Endometrial microvascular endothelial cells (primary cell): Measurements from ENCODE around the gene ORAI1. TPM values are rescaled to one million over a fixed set of nuclear protein-coding genes. Genes with fewer than 3 reads are reported as not detected.
"Not testable (repeated sequence)": the region's sequence is repeated elsewhere in the genome, so short reads cannot be mapped to it uniquely, and the experiment has no call there.

Experiments used
- in situ Hi-C: cut with HindIII; loops from 2 replicates; pipeline ENCODE4 v1.10.0; 2017; ENCODE audit warnings: low sequenced_read_pairs, low pct_unique_long_range_greater_than_20kb; ENCODE audit errors: inconsistent ontology term
- total RNA-seq: library from RNA; depleted of rRNA; stranded (reverse); fragments of >200 nt; gene quantifications from one replicate; pipeline ENCODE4 v1.2.3, GENCODE V29; 2015; ENCODE audit errors: inconsistent ontology term

ORAI1 gene
- total RNA-seq, 1 donor from 2014 or later = 46.9 TPM

DNA sequence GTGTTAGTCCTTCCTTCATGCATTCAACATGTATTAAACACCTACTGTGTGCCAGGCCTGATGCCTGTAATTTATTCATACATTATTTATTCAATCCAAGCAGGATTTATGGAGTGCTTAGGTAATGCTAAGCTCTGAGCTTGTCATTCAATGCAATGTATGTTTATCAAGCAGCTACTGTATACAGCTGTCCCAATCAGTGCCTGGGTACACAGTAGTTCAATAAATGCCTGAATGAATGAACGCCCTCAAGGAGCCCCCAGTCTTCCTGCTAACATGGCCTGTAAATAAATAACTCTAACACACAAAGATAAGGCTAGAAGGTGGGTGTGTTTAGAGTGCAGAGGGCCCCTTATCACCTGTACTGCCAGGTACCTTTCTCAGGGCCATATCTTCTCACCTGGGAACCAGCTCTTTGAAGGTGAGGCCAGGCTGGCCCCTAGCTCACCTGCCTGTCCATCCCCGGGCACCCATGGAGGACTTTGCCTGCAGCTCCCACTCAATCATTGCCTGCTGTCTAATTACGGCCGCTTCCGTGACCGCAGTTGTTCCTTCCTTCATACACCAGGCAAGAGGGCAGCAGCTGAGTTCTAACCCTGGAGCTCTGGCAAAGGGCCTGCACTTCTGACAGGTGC is 25.5 kb upstream of the ORAI1 start:
- in situ Hi-C loops = no loop called here

DNA sequence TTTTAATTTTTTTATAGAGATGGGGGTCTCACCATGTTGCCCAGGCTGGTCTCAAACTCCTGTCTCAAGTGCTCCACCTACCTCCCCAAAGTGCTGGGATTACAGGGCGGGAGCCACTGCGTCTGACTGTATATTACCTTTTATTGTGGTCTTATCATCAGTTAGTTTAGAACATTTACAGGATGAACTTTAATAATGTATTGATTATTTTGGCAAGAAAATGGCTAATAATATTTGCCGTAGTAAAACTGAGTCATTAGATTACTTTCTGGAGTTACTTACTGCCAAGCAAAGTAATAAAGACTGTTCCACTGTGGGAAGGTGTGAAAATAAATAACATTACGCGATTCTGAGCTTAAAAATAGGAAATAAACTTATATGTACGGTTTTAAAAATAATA is 23.6 kb upstream of the ORAI1 start:
- in situ Hi-C loops = no loop called here

- in situ Hi-C loops = no loop called here
Observed at GRCh38 chr12:121603581-121603980, 22.7 kb upstream of the ORAI1 start.

- in situ Hi-C loops = no loop called here
Observed at GRCh38 chr12:121608301-121608700, 18.0 kb upstream of the ORAI1 start.

- in situ Hi-C loops = no loop called here
Observed at GRCh38 chr12:121610239-121611149, 15.8 kb upstream of the ORAI1 start.

DNA sequence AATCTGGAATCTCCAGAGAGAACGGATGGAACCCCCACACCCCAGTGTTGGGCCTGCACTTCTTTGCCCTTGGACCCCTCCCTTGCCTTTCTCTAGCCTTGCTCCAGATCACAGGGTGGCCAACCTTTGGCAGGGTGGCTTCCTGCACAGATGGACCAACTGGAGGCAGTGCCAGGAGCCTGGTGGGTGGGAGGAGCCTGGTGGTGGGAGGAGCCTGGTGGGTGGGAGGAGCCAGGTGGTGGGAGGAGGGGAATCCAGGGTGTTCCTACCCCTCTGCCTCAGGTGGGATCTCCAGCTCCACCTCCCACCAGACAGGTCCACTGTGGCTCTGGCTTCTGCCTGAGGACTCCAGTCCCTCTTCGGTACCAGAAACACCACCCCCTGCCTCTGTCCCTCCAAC is 15.0 kb upstream of the ORAI1 start:
- in situ Hi-C loops = no loop called here

DNA sequence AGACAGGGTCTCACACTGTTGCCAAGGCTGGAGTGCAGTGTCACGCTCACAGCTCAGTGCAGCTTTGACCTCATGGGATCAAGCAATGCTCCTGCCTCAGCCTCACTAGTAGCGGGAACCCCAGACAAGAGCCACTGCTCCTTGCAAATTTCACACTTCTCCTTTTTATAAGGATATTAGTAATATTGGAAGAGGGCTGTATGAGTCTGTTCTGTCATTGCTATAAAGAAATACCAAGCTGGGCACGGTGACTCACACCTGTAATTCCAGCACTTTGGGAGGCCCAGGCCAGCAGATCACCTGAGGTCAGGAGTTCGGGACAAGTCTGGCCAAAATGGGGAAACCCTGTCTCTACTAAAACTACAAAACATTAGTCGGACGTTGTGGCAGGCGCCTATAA is 12.9 kb upstream of the ORAI1 start:
- in situ Hi-C loops = no loop called here

DNA sequence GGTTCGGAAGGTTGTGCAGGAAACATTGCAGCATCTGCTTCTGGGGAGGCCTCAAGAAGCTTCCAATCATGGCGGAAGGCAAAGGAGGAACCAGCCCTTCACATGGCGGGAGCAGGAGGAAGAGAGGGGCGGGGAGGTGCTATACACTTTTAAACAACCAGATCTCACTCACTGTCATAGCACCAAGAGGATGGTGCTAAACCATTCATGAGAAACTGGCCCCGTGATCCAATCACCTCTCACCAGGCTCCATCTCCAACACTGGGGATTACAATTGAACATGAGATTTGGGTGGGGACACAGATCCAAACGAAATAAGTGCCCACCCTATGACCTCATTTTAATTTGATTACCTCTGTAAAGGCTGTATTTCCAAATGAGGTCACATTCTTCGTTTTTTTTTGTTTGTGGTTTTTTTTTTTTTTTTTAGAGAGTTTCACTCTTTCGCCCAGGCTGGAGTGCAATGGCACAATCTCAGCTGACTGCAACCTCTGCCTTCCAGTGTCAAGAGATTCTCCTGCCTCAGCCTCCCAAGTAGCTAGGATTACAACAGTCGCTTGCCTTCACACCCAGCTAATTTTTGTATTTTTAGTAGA is 11.4 kb upstream of the ORAI1 start:
- in situ Hi-C loops = no loop called here

- in situ Hi-C loops = no loop called here
Observed at GRCh38 chr12:121618659-121619233, 7.6 kb upstream of the ORAI1 start.

DNA sequence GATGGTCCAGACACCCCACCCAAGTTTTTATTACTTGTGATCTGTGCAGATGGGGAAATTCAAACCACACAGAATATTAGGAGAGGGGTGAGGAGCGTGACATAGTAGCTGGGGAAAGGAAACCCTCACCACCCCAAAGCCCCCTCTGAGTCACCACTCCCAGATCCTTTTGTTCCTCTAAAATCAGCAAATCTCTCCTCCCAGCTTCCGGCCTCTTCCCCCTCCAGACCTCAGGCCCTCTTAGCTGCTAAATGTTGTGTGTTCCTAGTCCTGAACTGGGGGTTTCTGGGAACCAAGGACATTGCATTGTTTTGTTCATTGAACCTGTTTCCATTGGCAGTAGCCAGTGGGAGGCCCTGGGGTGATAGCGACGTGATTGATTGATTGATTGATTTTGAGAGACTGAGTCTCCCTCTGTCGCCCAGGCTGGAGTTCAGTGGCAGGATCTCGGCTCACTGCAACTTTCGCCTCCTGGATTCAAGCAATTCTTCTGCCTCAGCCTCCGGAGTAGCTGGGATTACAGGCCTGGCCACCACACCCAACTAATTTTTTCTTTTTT is 5.9 kb upstream of the ORAI1 start:
- in situ Hi-C loops = no loop called here

DNA sequence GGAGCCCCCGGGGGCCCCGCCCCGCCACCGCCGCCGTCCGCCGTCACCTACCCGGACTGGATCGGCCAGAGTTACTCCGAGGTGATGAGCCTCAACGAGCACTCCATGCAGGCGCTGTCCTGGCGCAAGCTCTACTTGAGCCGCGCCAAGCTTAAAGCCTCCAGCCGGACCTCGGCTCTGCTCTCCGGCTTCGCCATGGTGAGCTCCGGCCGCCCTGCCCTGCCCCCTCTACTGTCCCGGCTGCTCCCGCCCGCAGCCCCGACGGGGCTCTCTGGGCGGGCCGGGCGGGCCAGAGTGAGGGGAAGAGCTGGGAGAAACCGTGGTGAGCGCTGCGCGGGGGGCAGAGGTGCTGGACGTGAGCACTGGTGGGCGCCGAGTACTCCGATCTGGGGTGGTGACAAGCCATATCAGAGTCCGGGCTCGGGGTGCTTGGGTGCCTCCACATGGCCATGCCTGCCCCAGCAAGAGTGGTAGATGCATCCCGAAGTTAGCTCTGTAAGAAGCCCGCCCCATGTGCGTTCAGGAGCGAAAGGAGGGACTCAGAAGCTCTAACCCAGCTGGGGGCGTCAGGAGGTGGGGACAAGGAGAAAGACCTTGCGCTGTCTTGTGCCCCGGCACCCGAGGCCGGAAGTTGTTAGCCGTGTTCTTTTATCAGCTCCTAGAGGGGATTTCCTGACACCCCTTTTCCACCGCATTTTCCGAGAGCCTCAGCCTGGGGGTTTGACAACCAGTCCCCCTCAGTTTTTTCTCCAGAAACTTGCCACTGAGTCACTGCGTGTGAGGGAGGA is 717 bp downstream of the ORAI1 start:
- in situ Hi-C loops = no loop called here

DNA sequence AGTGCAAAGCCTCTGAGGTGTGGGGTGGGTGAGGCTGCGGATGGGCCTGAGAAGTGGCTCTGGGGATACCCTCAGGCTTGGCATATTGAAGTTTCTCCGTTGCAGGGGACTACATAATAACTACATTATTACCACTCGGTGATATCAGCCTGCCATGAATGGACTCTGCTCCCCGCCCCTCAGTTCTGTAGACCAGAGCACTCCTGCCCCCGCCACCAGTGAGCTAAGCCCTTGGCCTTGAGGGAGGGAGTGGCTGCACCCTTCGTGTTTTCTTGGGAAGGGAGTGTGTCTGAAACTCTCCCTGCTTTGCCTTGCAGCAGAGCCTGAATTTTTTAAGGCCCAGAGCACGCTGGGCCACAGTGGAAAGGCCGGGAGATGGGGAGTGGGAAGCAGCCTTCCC is 1.7 kb downstream of the ORAI1 start:
- in situ Hi-C loops = no loop called here

DNA sequence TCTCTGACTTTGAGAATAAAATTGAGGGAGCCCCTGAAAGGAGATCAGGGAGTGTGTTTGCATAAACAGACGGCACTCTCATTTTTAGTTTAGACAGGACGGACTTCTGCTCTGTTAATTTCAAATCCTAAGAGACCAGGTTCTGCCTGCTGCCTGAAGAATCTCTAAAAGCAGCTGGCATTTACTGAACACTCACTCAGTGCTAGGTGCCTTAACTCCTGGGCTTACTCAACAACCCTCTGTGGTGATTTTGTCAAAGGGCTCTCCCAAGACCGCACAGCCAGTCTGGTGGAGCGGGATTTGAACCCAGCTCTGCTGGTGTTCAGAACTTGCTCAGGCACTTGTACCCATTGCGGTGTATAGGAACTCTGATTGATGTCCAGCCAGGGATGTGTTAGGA is 2.2 kb downstream of the ORAI1 start:
- in situ Hi-C loops = no loop called here

DNA sequence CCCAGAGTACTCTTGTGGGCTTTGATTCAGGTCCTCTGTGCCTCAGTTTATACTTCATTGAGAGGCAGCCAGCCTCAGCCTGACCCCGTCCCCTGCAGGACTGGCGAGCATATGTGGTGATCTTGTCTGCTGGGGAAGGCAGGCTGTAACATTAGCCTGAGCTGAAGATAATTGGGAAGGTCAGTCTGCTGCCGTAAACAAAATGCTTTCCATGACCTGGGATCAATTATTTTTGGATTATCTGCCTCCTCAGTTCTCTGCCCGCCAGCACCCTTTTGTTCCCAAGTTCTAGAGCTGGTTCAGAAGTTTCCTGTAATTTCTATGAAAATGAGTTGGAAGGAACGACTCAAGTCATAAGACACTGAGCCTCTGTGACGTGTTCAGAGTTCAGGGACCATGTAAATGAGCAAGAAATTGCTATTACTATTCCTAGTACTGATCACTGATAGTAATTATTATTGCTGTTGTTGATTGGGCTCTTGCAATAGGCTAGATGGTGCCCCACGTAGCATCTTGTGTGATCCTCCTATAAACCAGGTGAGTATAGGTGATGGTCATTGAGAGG is 4.5 kb downstream of the ORAI1 start:
- in situ Hi-C loops = no loop called here

DNA sequence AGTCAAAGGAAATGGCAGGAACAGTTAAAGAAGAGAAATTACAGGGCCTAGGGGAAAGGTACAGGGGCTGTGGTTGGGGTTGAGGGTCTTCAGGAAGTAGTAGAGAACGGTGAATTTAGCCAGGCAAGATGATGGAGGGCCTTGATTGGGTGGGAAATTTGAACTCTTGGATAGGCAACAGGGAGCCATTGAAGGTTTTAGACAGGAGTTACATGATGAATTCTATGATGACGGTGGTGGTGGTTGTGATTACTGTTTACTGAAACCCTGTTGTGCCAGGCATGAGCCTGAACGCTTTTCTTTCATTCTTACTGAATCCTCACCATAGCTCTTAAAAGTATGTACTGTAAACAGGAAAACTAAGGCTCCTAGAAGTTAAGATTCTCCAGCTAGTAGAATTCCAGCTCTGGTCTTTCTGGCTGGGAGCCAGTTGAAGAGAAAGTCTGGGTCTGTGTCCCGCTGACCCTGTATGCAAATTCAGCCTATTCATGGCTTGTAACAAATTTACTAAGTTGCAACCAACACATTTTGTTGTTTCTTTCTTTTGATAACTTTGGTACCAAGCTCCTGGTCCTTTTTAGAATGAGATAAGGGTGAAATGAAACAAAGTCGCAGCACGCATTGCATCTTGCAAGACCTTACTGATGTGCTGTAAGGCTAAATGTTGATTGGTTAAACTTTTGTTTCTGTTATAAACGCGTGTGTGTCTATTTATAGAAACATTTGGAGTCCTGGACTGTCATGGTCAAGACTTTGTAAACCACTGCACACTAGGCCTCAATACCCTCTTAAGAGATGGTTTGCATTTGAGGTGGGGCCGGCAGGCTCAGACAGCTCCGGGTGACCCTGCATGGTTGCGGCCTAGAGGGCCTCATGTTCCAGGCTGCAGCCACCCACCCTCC is 6.0 kb downstream of the ORAI1 start:
- in situ Hi-C loops = no loop called here

GRCh38 chr12:121633833-121634196 is 7.5 kb downstream of the ORAI1 start:
- in situ Hi-C loops = not testable (repeated sequence)

DNA sequence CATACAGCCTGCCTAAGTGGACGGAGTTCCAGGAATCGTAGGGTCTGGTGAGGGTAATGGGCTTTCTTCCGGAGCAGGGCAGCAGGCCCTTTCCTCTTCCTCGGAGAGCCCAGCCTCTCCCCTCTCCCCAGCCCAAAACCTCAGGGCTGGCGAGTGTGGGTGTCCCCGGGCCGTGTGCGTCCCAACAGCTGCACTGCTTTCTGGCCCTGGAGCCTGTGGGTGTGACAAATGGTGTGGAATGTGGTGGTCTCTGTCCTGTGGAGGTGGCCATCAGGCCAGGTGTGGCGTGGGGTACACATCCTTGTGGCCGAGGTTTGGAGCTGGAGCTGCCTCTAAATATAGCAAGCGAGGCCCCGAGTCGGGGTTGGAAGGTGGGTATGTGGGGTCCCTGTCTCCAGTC is 8.5 kb downstream of the ORAI1 start:
- in situ Hi-C loops = no loop called here
